A673 (cell line): ENCODE data around the gene NPR2. TPM values are rescaled to one million over a fixed set of nuclear protein-coding genes. Genes with fewer than 3 reads are reported as not detected.

Source experiments
- BruUV-seq: library from RNA; stranded (reverse); fragments of 400-500 nt; replicated peaks from 2 replicates; lab custom pipeline; 2021; lab: Mats Ljungman, UMichigan
- CTCF ChIA-PET: fragments of 300-600 bp; sonication (Branson Sonifier 250); formaldehyde crosslinking; loops from one replicate; lab custom pipeline; 2022; ENCODE audit warnings: antibody characterized with exemption; lab: Charles Lee
- POLR2A ChIA-PET: fragments of 300-600 bp; sonication (Branson Sonifier 250); formaldehyde crosslinking; loops from one replicate; lab custom pipeline; 2022; ENCODE audit warnings: antibody characterized with exemption; ENCODE audit not compliant: low non-redundant PET; lab: Charles Lee
- DNase-seq: peaks from one replicate; pipeline ENCODE4 v3.0.0-alpha.2; 2015; ENCODE audit warnings: low spot score
- H3K27ac ChIP-seq: fragments of 200-600 bp; sonication (generic); 2 replicates; pipeline ENCODE4 v1.5.1; 2016; ENCODE audit warnings: mixed run types, low read depth, mild to moderate bottlenecking, mixed read lengths, antibody characterized with exemption, low read length; ENCODE audit not compliant: poor library complexity, severe bottlenecking
- H3K27me3 ChIP-seq: fragments of 200-600 bp; sonication (generic); replicated peaks from 2 replicates; pipeline ENCODE4 v1.6.1; 2017; ENCODE audit warnings: mixed run types, low read depth, mild to moderate bottlenecking, mixed read lengths, antibody characterized with exemption, low read length; ENCODE audit not compliant: insufficient read depth, poor library complexity
- H3K36me3 ChIP-seq: fragments of 200-600 bp; sonication (generic); 2 replicates; pipeline ENCODE4 v1.6.1; 2016; ENCODE audit warnings: mixed run types, mild to moderate bottlenecking, mixed read lengths, antibody characterized with exemption, low read length; ENCODE audit not compliant: insufficient read depth, poor library complexity, severe bottlenecking
- H3K4me1 ChIP-seq: fragments of 200-600 bp; sonication (generic); 2 replicates; pipeline ENCODE4 v1.6.1; 2017; ENCODE audit warnings: mixed run types, mild to moderate bottlenecking, mixed read lengths, antibody characterized with exemption, low read length; ENCODE audit not compliant: insufficient read depth, poor library complexity, severe bottlenecking
- H3K4me3 ChIP-seq: fragments of 200-600 bp; sonication (generic); 2 replicates; pipeline ENCODE4 v1.5.1; 2016; ENCODE audit warnings: low read depth, mixed run types, mild to moderate bottlenecking, mixed read lengths, low read length; ENCODE audit not compliant: poor library complexity, severe bottlenecking
- H3K9me3 ChIP-seq: fragments of 200-600 bp; sonication (generic); 2 replicates; pipeline ENCODE4 v1.6.1; 2016; ENCODE audit warnings: mixed run types, low read depth, mild to moderate bottlenecking, mixed read lengths, antibody characterized with exemption, low read length; ENCODE audit not compliant: poor library complexity, severe bottlenecking
- EZH2 ChIP-seq: fragments of 200-600 bp; sonication (generic); IDR thresholded peaks from 2 replicates; pipeline ENCODE4 v1.6.1; 2017; ENCODE audit warnings: borderline replicate concordance, low read depth, mild to moderate bottlenecking, mixed read lengths, antibody characterized with exemption, low read length; ENCODE audit not compliant: poor library complexity, severe bottlenecking
- intact Hi-C: fragments of 100-400 bp; cut with micrococcal nuclease; formaldehyde crosslinking; loops from one replicate; pipeline ENCODE4 v1.10.0; 2022; ENCODE audit not compliant: unreplicated experiment
- total RNA-seq: library from RNA; stranded (reverse); gene quantifications from 2 replicates; pipeline ENCODE4 v1.2.3, GENCODE V29; 2021
- TF ChIP-seq, protein P1 (sequence below): fragments of 300-800, 200-600 bp; sonication (generic); conservative IDR thresholded peaks from 2 replicates; pipeline ENCODE4 v1.5.1; 2017; ENCODE audit warnings: low read depth, mild to moderate bottlenecking, antibody characterized with exemption, low read length, moderate library complexity, mixed read lengths

Gene NPR2
- total RNA-seq, 1 experiment from 2014 or later = 9.1 TPM

DNA sequence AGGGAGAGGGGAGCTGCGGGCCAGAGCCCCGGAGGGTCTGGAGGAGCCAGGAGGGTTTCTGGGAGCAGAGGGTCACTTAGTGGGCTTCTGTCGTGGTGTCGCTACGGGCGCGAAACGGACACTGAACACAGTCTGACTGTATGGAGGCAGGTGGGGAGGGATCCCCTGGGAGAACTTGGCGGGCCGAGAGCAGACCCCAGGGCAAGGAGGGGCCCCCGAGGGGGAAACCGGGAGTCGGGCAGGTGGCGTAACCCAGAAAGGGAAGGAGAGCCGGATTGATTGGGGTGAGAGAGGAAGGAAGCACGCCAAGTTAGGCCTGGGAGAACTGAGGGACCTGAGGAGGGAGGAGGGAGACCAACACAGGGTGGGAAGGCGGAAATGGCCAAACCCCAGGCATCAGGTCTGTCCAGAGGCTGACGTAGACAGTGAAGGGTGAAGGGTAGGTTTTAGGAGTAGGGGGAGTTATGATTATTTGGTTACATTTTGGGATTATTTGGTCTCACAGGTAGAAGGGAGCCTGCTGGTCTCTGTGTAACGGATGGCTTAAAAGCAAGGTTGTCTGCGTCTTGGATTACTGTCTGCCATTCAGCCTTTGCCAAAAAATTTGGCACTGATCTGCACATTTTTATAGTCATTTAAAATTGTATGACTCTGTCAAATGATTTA, 34.0 kb upstream of the NPR2 start:
- peak; percentile 45 for DNase-seq
- peaks cover 7% of the 10 kb centered on the region for H3K36me3 ChIP-seq
- ChIA-PET CTCF (interaction anchor here (0.9 to 1.0 kb wide), 2 partner anchors 18 to 25 kb away, joined by 3 read pairs; partner anchors contain the start of gene CREB3), POLR2A (interaction anchor here (0.6 kb wide), 2 partner anchors 57 to 83 kb away, joined by 5 to 8 read pairs; no protein-coding TSS in a partner anchor)
- no peak for TF ChIP-seq EZH2
- TF ChIP-seq, protein P1, sequence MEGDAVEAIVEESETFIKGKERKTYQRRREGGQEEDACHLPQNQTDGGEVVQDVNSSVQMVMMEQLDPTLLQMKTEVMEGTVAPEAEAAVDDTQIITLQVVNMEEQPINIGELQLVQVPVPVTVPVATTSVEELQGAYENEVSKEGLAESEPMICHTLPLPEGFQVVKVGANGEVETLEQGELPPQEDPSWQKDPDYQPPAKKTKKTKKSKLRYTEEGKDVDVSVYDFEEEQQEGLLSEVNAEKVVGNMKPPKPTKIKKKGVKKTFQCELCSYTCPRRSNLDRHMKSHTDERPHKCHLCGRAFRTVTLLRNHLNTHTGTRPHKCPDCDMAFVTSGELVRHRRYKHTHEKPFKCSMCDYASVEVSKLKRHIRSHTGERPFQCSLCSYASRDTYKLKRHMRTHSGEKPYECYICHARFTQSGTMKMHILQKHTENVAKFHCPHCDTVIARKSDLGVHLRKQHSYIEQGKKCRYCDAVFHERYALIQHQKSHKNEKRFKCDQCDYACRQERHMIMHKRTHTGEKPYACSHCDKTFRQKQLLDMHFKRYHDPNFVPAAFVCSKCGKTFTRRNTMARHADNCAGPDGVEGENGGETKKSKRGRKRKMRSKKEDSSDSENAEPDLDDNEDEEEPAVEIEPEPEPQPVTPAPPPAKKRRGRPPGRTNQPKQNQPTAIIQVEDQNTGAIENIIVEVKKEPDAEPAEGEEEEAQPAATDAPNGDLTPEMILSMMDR = no peak
- peak overlapping the region; percentile 87 for H3K4me3 ChIP-seq
- peak overlapping the region; percentile 91 for H3K27ac ChIP-seq
- peaks cover 13% of the 10 kb centered on the region for H3K4me1 ChIP-seq
- no peaks in the 10 kb centered on the region for H3K27me3 ChIP-seq
- H3K9me3 ChIP-seq = no peaks in the 10 kb centered on the region
- no TSS peak for BruUV-seq
- intact Hi-C loops = loop anchor here (5.0 kb wide), 2 partner anchors 35 to 55 kb away; partner anchors contain the start of genes NPR2 and SPAG8

DNA sequence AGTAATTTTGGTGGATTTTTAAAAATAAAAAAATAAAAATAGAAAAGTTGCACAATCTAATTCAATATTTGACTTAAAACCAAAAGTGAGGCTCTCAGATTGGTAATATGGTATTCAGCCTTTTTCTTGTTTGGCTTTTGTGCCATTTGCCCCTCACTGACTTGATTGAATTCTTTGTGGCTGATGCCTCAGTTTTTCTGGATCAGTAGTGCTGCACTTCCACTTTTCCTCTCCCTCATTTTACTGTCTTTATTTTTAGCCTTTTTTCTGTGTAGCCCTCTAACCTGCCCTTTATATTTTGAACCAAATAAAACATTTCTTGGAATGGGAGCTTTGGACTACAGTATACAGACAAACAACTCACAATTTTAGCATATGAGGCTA, 33.5 kb upstream of the NPR2 start:
- peaks cover 13% of the 10 kb centered on the region for H3K4me1 ChIP-seq
- H3K36me3 ChIP-seq = peaks cover 1% of the 10 kb centered on the region
- ChIA-PET POLR2A (no interaction called here), CTCF (no interaction called here)
- intact Hi-C loops = loop anchor here (5.0 kb wide), 2 partner anchors 34 to 54 kb away; partner anchors contain the start of genes NPR2 and SPAG8
- no peak for TF ChIP-seq EZH2
- TF ChIP-seq, protein P1 = no peak
- no peak overlapping the region for H3K27ac ChIP-seq
- no peak for DNase-seq
- H3K27me3 ChIP-seq = no peaks in the 10 kb centered on the region
- peak overlapping the region; percentile 87 for H3K4me3 ChIP-seq
- H3K9me3 ChIP-seq = no peaks in the 10 kb centered on the region
- TSS peak; percentile 10 for BruUV-seq

DNA sequence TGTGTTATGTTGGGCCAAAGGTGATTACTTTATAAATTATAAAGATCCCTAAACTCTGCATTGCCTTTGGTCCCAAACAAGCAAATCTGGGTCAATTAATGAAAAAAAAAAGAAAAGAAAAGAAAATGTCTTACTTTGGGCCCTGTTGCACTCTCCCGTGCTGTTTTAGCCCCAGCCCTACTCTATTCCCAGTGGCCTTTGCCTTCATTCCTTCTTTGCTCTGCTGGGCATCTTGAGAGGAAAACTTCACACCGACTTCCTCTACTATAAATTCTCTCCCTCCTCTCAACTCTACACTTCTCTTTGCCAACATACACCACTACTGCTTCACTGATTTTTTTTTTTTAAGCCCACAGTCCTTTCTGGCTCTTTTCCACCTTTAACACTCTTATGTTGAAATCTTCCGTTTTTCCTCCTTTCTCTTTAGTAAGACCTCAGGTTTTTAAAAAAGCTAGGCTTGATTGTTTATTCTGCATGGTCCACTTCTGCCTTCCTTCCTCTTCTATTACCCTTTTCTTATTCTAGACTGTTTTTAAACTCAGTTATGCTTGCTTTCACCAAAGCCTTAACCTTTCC, 32.8 kb upstream of the NPR2 start:
- H3K36me3 ChIP-seq = no peaks in the 10 kb centered on the region
- intact Hi-C loops = loop anchor here (5.0 kb wide), 2 partner anchors 34 to 54 kb away; partner anchors contain the start of genes NPR2 and SPAG8
- H3K27ac ChIP-seq = no peak overlapping the region
- H3K27me3 ChIP-seq = no peaks in the 10 kb centered on the region
- H3K9me3 ChIP-seq = no peaks in the 10 kb centered on the region
- H3K4me3 ChIP-seq = peak overlapping the region; percentile 87
- H3K4me1 ChIP-seq = peaks cover 13% of the 10 kb centered on the region
- TF ChIP-seq, protein P1 = no peak
- TF ChIP-seq EZH2 = no peak
- CTCF ChIA-PET = interaction anchor here (0.7 kb wide), 1 partner anchor 68 kb away, joined by 3 read pairs; no protein-coding TSS in a partner anchor
- no peak for DNase-seq
- no TSS peak for BruUV-seq
- POLR2A ChIA-PET = interaction anchor here (0.6 kb wide), 1 partner anchor 70 kb away, joined by 10 read pairs; the partner anchor contains the start of genes FAM221B and TMEM8B
